Measurements from ENCODE around the gene CPNE6. TPM values are rescaled to one million over a fixed set of nuclear protein-coding genes. Genes with fewer than 3 reads are reported as not detected.
"Not testable (repeated sequence)": the region's sequence is repeated elsewhere in the genome, so short reads cannot be mapped to it uniquely, and the experiment has no call there.

Gene CPNE6
- polyA plus RNA-seq, 1 experiment: not detected

DNA sequence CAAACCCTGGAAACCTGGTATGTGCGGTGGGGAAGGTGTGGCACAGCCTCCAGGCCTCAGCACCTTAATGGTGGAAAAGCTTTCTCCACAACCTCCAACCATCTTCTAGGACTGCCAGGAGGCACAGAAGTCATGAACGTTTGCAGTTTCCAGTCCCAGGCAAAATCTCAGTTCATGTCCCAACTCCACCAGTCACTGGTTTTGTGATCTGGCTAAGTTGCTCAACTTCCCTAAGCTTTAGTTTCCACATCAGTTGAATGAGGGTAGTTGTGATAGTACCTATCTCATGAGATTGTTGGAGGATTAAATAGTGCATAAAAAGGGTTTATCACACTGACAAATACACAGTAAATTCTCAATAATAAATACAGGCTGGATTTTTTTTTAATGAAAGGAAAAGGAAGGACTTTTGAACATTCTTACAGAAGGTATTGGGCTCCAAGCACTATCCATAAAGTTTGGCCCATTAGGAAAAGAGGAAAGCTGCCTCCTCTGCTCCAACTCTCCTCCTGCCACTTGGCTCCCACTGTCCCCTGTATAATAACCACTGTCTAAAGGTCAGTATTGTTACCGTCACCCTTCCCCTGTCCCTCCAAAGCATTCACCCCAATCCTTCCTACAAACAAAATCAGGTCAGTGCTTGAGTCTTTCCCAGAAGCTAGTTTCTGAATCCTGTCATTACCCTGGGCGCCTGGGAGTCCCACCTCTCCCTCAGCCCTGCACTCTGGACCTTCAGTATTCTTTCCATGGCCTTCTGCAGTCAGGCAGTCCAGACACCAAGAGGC is 29.0 kb downstream of the CPNE6 start:
- TF ChIP-seq, protein P1, sequence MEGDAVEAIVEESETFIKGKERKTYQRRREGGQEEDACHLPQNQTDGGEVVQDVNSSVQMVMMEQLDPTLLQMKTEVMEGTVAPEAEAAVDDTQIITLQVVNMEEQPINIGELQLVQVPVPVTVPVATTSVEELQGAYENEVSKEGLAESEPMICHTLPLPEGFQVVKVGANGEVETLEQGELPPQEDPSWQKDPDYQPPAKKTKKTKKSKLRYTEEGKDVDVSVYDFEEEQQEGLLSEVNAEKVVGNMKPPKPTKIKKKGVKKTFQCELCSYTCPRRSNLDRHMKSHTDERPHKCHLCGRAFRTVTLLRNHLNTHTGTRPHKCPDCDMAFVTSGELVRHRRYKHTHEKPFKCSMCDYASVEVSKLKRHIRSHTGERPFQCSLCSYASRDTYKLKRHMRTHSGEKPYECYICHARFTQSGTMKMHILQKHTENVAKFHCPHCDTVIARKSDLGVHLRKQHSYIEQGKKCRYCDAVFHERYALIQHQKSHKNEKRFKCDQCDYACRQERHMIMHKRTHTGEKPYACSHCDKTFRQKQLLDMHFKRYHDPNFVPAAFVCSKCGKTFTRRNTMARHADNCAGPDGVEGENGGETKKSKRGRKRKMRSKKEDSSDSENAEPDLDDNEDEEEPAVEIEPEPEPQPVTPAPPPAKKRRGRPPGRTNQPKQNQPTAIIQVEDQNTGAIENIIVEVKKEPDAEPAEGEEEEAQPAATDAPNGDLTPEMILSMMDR (IDR thresholded peaks at IDR 0.05; ENCODE audit: insufficient read depth, low read depth, low read length): no peak
- H3K36me3 ChIP-seq (ENCODE audit: control insufficient read depth, insufficient read depth, low read length): peaks cover 42% of the 10 kb centered on the region
- H3K4me3 ChIP-seq (ENCODE audit: low read depth, low read length): no peak overlapping the region
- ChIA-PET CTCF (interaction anchor here (1.2 to 13.0 kb wide), 3 partner anchors 7 to 42 kb away, joined by 4 to 136 read pairs (median 6); no protein-coding TSS in a partner anchor), POLR2A (no interaction called here)
- DNase-seq (ENCODE audit: low read depth): no peak
- no peaks in the 10 kb centered on the region for H3K27me3 ChIP-seq (ENCODE audit: control insufficient read depth, insufficient read depth, low read length)

DNA sequence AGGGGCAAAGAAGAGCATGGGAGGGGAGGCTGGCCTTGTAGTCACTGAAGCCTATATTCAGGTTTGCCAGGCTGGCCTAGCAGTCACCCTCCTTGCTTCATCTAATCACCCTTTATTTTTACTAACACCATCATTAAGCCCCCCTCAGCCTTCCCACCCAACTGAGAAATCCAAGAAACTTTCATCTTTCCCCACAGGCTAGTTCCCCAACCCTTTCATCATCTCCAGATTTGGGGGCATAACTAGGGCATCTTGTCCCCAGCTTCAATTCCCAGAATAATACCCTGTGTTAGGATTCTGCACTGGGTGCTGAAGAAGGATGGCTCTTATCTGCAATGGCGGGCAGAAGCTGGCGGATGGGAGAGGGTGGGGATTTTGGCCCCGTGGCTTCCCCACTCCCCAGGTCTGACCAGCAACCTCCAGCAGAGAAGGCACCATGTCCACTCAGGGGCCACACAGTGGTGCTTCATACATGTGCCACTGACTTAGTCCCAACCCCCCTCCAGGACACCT is 29.7 kb downstream of the CPNE6 start:
- POLR2A ChIA-PET: no interaction called here
- peaks cover 42% of the 10 kb centered on the region for H3K36me3 ChIP-seq (ENCODE audit: control insufficient read depth, insufficient read depth, low read length)
- TF ChIP-seq, protein P1 (IDR thresholded peaks at IDR 0.05; ENCODE audit: insufficient read depth, low read depth, low read length): no peak
- H3K4me3 ChIP-seq (ENCODE audit: low read depth, low read length): no peak overlapping the region
- CTCF ChIA-PET: interaction anchor here (1.2 to 13.0 kb wide), 3 partner anchors 6 to 43 kb away, joined by 4 to 136 read pairs (median 6); no protein-coding TSS in a partner anchor
- H3K27me3 ChIP-seq (ENCODE audit: control insufficient read depth, insufficient read depth, low read length): no peaks in the 10 kb centered on the region
- DNase-seq (ENCODE audit: low read depth): no peak

DNA sequence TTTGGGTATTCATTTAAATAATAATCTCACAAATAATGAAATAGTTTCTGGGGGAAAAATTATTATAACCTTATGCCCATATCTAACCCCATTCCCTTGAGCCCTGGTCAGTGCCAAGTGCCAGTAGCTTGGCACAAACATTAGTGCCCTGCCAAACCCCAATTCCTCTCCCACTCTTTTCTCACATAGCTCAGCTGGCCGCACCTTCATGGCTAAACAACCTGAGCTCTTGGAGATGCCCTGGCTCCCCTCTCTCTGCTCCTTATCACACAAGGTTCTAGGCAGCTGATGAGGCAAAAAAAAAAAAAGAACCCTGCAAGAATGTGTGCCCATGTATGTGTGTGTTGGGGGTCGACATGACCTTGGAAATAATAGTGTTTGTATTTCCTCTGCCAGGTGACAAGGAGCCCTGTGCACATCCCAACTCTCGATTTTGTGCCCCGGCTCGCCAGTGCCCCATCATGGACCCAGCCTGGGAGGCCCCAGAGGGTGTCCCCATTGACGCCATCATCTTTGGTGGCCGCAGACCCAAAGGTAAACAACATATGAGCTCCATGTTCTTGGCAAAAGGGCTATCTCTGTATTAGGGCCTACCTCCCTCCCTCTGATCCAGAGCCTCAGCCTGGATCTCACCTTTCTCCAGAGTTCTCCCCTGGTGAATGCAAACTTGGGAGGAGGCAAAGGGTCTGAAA is 31.1 kb downstream of the CPNE6 start:
- POLR2A ChIA-PET: no interaction called here
- DNase-seq (ENCODE audit: low read depth): no peak
- Histone ChIP-seq H3K27me3 (ENCODE audit: control insufficient read depth, insufficient read depth, low read length) (no peaks in the 10 kb centered on the region), H3K36me3 (ENCODE audit: control insufficient read depth, insufficient read depth, low read length) (peaks cover 37% of the 10 kb centered on the region), H3K4me3 (ENCODE audit: low read depth, low read length) (no peak overlapping the region)
- CTCF ChIA-PET: interaction anchor here (1.0 to 8.8 kb wide), 4 partner anchors 7 to 140 kb away, joined by 3 to 136 read pairs (median 5); partner anchors contain the start of genes PCK2 and TINF2
- TF ChIP-seq, protein P1 (IDR thresholded peaks at IDR 0.05; ENCODE audit: insufficient read depth, low read depth, low read length): no peak

DNA sequence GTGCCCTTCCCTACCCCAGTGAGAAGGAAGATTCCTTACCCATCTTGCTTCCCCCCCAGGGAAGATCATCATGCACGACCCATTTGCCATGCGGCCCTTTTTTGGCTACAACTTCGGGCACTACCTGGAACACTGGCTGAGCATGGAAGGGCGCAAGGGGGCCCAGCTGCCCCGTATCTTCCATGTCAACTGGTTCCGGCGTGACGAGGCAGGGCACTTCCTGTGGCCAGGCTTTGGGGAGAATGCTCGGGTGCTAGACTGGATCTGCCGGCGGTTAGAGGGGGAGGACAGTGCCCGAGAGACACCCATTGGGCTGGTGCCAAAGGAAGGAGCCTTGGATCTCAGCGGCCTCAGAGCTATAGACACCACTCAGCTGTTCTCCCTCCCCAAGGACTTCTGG is 32.1 kb downstream of the CPNE6 start:
- no peak for DNase-seq (ENCODE audit: low read depth)
- TF ChIP-seq, protein P1 (IDR thresholded peaks at IDR 0.05; ENCODE audit: insufficient read depth, low read depth, low read length): no peak
- CTCF ChIA-PET: interaction anchor here (1.1 to 8.8 kb wide), 3 partner anchors 8 to 139 kb away, joined by 3 to 136 read pairs (median 7); partner anchors contain the start of genes PCK2 and TINF2
- POLR2A ChIA-PET: no interaction called here
- Histone ChIP-seq H3K4me3 (ENCODE audit: low read depth, low read length) (no peak overlapping the region), H3K27me3 (ENCODE audit: control insufficient read depth, insufficient read depth, low read length) (no peaks in the 10 kb centered on the region), H3K36me3 (ENCODE audit: control insufficient read depth, insufficient read depth, low read length) (peaks cover 31% of the 10 kb centered on the region)

DNA sequence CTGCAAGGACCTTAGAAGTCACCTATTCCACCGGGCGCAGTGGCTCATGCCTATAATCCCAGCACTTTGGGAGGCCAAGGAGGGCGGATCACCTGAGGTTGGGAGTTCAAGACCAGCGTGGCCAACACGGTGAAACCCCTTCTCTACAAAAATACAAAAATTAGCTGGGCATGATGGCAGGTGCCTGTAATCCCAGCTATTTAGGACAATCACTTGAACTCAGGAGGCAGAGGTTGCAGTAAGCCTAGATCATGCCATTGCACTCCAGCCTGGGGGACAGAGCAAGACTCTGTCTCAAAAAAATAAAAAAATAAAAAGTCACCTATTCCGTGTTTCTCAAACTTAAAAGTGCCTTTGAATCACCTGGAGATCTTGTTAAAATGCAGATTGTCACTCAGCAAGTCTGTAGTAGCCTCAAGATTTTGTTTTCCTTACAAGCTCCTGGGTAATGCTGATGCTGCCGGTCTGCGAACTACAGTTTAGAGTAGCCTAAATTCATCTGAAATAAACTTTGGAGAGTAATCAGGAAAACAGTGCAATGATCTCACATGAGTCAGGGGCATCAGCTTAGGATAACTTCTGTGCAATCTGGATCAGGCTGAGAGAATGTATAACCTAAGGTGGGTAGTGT is 34.4 kb downstream of the CPNE6 start:
- ChIA-PET POLR2A (interaction anchor here (1.0 kb wide), 1 partner anchor 9 kb away, joined by 3 read pairs; the partner anchor contains the start of genes DCAF11 and NRL), CTCF (interaction anchor here (1.1 to 8.8 kb wide), 5 partner anchors 10 to 55 kb away, joined by 3 to 136 read pairs (median 4); partner anchors contain the start of gene PCK2)
- not testable (repeated sequence) for DNase-seq (ENCODE audit: low read depth)

More for the DNA sequence above, 34.4 kb downstream of the CPNE6 start:
- peaks cover 17% of the 10 kb centered on the region for H3K36me3 ChIP-seq (ENCODE audit: control insufficient read depth, insufficient read depth, low read length)
- not testable (repeated sequence) for H3K27me3 ChIP-seq (ENCODE audit: control insufficient read depth, insufficient read depth, low read length); H3K4me3 ChIP-seq (ENCODE audit: low read depth, low read length)

All from BJ (cell line).